SK-N-MC (cell line): ENCODE data around the gene TP53RK.

Source experiments
- EZH2 ChIP-seq: fragments of 200-600 bp; sonication (generic); IDR thresholded peaks from one replicate; pipeline ENCODE4 v1.6.1; 2017; ENCODE audit warnings: antibody characterized with exemption
- FOXP2 ChIP-seq: optimal IDR thresholded peaks from 2 replicates; pipeline ENCODE3; 2011; ENCODE audit warnings: mild to moderate bottlenecking, moderate library complexity; ENCODE audit not compliant: insufficient read depth; ENCODE audit errors: extremely low read length, control extremely low read depth
- POLR2AphosphoS5 ChIP-seq: IDR thresholded peaks from 2 replicates; pipeline ENCODE4 v1.6.1; 2012; ENCODE audit warnings: mild to moderate bottlenecking, low read depth, low read length, borderline replicate concordance

GRCh38 chr20:46722450-46722849, 33.2 kb upstream of the TP53RK start:
- TF ChIP-seq EZH2: no peak
- TF ChIP-seq POLR2AphosphoS5: no peak
- no peak for TF ChIP-seq FOXP2
